ENCODE data around the gene DLX3.

- TF ChIP-seq POLR2A (IDR thresholded peaks at IDR 0.05) (no peak), CTCF (IDR thresholded peaks at IDR 0.05) (no peak), EP300 (IDR thresholded peaks at IDR 0.05) (no peak), POLR2AphosphoS5 (IDR thresholded peaks at IDR 0.05) (no peak)
These were observed 45.4 kb downstream of the DLX3 start for GRCh38 chr17:49949634-49950033.
